Activated CD4-positive, CD25-positive, alpha-beta regulatory T cell treated with anti-CD3 and anti-CD28 coated beads, Interleukin-2, amount 50 U/mL, for 24 hours (primary cell): ENCODE measurements around the gene DNM2.
"Not testable (repeated sequence)": the region's sequence is repeated elsewhere in the genome, so short reads cannot be mapped to it uniquely, and the experiment has no call there.

Source experiments
- ATAC-seq, 2 donors: fragments of 150-1000 bp; cut with Tn5 transposase; one replicate each; pipeline ENCODE4 v1.10.0; 2021; ENCODE audit warnings: mild to moderate bottlenecking in 1 of 2, moderate library complexity in 1 of 2

DNM2 gene

DNA sequence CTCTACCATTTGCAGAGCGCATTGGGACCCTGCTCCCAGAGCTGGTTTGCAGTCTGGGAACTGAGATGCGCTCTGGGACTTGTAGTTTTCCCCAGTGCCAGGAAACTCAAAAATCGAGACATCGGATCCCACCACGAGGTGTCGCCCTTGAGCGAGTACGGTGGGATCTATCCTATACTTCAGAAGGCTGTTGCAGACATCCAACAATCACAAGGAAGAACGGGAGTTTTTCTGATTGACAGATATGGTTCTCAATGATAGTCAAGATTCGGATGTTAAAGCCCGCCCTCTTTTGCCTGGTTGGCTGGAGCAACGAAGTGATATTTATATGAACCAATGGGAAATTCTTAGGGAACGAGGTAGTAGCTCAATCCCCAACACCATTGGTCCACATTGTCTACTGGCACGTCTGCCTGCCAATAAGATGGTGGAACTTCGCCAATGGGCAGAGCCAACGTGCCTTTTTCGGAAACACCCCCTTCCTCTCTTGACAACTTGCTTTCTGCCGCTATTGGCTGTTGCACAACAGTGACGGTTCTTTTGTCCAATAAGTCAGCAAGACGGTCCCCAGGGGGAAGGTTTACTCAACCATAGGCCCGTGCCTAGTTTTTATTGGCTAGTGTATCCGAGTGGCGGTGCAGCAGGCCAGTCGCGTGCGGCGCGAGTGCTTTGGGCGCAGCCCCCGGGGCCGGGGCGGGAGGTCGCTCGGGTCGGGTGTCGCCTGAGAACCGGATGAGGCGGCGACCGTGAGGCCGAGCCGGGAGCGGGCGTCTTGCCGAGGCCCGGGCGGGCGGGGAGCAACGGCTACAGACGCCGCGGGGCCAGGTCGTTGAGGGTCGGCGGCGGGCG, at the start of gene DNM2:
Gene DNM2, plus strand, starts transcription at position 724 of the 849 bp plus-strand sequence. CDS start 164 bp downstream, outside the sequence.
- peak; percentile 90 to 92 for ATAC-seq

DNA sequence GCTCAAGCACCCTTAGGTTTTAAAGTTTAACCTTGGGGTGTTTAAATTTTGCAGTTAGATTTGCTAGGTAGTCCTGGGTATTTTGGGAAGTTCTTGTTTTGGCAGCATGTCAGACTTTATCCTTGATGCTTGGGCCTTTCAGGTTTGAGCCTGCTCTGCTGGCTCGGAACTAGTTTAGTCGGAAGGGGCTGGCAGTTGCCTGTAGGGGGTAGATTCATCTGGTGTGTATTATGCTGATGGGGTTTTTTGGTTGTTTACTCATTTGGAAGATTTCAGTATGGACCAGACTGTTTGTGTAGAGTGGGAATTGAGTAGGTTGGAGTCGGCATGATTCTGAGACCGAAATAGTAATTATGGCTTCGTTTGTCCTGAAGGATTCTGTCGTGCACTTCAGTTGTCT, 48.6 kb upstream of the DNM2 start:
- ATAC-seq = no peak

DNA sequence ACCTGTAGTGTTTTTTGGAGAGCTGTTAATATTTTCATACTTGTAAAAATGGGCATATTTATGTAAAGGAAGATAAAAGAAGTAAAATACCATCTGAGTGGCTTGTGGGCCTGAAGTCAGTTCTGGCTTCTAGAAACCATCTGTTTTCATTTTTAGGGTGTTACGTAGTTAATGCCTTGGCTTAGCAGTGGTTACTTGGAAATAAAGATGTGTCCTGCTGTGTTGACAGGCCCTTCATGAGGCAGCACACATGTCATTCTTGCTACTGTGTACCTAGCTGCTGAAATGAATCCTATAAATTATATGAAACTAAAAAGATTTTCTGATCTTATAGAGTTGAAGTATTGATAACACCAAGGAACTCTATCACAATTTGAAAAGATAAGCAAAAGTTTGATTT, 47.7 kb upstream of the DNM2 start:
- ATAC-seq = no peak

DNA sequence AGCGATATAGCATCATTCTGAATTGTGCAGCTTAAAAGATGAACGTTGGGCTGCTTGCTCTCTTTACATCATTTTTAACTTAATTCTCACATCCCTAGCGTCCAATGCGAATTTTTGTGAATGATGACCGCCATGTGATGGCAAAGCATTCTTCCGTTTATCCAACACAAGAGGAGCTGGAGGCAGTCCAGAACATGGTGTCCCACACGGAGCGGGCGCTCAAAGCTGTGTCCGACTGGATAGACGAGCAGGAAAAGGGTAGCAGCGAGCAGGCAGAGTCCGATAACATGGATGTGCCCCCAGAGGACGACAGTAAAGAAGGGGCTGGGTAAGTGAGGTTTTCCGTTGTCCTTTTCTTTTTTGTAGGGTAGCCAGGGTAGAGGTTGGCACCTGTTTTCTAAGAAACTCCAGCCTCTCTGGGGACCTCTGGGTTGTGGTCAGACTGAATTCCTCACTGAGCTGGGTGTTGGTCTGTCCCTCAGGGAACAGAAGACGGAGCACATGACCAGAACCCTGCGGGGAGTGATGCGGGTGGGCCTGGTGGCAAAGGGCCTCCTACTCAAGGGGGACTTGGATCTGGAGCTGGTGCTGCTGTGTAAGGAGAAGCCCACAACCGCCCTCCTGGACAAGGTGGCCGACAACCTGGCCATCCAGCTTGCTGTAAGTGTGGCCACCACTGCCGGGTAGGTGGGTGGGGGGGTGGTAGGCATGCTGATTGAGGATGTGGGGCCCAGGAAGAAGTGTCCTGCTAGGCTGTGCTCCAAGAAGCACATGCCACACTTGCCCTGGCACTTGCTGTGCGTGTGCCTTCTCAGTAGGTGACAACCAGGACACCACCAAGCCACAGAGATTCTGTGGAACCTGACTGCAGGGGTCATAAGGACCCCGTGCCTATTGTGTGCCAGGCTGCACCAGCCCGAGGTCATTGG, 46.7 kb upstream of the DNM2 start:
- ATAC-seq = no peak

DNA sequence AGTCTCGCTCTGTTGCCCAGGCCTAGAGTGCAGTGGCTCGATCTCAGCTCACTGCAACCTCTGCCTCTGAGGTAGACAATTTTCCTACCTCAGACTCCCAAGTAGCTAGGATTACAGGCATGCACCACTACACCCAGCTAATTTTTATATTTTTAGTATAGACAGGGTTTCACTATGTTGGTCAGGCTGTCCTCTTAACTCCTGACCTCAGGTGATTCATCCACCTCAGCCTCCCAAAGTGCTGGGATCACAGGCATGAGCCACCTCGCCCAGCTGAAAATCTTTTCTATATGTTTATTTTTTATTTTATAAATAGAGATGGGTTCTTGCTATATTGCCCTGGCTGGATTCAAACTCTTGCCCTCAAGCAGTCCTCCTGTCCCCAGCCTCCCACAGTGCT, 46.0 kb upstream of the DNM2 start:
- ATAC-seq = not testable (repeated sequence)

DNA sequence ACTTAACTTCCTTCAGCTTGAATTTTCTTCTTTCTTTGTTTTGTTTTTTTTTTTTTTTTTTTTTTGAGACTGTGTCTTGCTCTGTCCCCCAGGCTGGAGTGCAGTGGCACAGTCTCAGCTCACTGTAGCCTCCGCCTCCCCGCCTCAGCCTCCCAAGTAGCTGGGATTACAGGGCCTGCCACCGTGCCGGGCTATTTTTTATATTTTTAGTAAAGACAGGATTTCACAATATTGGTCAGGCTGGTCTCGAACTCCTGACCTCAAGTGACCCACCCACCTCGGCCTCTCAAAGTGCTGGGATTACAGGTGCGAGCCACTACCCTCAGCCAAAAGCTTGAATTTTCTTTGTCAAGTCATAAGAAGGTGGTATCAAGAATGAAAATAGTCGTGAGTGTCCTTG, 42.7 kb upstream of the DNM2 start:
- ATAC-seq = not testable (repeated sequence)

DNA sequence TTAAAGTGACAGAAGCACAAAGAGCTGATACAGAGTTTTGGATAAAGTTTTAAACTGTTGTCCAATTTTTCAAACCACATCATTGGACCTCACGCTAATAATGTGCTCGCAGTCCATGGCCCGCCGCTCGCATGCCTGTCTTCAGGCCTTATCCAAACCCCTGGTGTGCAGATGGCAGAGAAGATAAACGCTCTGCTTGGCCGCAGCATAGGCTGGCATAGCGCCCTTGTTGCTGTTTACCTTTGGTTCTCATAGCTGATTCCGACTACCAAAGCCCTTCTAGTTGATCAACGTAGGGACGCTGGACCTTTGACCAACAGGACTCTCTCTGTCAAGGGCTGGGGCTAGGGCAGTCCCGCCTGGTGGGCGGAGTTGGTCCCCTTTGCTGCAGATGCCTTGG, 40.1 kb upstream of the DNM2 start:
- no peak for ATAC-seq

DNA sequence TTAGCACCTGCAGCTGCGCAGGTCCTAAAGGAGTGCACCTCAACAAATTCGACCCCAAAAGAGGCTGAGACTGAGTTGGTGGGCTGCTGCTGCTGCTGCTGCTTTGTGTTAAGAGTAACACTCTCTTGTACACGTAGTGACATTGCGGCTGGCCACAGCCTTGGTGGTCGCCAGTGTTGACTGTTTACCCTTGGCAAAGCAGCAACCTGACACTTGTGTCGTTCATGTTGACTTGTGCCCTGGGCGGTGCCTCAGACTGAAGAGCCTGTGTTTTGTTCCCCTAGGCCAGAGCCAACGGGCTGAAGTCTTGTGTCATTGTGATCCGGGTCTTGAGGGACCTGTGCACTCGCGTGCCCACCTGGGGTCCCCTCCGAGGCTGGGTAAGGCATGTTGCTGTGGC, 39.1 kb upstream of the DNM2 start:
- no peak for ATAC-seq

DNA sequence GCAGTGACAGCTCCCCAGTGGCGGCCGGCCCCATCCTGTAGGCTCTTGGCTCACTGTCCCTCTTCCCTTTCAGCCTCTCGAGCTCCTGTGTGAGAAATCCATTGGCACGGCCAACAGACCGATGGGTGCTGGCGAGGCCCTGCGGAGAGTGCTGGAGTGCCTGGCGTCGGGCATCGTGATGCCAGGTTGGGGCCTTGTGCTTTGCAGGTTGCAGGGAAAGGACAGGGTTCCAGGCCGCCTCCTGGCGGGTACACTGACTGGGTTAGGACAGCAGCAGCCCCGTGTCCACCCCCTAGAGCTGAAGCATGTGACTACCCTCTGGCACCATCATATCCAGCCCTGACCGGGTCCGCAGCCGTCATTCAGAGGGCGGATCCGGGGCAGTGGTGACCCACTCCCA, 38.1 kb upstream of the DNM2 start:
- ATAC-seq = no peak

DNA sequence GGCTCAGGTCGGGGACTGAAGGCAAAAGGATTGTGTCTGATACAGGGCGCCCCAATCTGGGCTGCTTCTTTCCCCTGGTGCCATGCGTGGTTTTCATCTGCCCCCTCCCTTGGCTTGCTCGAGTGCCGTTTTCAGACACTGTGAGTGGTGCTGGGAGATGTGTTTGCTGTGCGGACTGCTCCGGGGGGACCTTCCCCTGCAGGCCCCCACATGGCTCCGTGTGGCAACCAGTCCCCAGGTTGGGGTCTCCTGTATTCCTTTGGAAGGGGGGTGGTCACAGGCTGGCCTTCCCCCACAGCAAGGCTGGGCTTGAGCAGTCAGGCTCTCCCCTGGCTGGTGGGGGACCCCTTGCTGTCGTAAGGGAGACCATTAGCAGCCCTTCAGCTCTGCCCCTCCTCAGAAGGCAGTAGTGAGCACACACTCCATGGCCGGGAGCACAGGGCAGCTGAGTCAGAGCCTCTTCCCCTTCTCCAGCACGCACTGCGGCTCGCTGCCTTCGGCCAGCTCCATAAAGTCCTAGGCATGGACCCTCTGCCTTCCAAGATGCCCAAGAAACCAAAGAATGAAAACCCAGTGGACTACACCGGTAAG, 37.2 kb upstream of the DNM2 start:
- ATAC-seq = no peak

DNA sequence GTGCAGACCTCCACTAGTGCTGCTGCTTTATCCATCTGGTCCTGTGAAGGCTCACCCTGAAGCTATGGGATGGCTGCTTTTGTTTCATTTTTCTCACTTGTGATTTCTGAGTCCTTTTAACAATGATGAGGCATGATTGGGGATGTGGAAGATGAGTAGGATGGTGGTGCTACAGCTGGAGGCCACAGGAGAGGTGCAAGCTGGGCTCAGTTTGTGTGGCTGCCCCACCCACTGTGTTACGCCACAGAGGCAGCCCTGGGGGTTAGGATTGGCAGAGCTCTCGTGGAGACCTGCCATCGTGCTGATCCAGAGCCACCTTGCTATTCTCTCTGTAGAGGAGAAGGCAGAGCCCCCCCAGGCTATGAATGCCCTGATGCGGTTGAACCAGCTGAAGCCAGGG, 36.2 kb upstream of the DNM2 start:
- ATAC-seq = no peak

DNA sequence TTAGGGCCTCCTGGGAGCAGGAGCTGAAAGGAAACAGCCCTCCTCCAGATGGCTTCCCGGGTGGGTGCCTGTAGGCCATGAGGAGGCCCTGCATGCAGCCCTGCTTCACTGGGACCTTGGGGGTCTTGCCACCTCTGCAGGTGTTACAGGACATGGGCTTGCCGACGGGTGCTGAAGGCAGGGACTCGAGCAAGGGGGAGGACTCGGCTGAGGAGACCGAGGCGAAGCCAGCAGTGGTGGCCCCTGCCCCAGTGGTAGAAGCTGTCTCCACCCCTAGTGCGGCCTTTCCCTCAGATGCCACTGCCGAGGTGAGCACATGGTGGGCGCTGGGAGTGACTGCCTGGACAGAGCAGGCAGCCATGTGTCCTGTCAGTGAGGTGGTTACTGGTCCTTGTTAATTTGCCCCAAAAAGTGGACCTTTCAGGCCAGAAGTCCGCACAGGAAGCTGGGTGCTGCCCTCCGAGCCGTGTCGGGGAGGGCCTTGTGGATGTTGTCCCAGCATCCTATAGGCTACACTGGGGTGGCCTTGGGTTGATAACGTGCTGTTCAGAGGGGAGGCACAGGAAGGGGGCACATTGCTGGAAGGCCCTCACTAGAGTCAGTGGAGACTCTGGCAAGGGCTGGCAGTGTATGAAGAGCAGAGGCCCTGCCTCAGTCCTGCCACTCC, 35.3 kb upstream of the DNM2 start:
- no peak for ATAC-seq

DNA sequence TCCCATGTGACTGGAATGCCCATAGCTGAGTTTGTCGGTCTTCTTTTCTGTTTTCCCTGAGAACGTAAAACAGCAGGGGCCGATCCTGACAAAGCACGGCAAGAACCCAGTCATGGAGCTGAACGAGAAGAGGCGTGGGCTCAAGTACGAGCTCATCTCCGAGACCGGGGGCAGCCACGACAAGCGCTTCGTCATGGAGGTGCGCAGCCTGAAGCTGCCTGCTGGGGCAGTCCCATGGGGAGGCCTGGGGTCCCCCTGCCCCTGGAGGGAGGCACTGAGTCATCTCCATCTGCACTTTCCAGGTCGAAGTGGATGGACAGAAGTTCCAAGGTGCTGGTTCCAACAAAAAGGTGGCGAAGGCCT, 34.8 kb upstream of the DNM2 start:
- ATAC-seq = no peak

DNA sequence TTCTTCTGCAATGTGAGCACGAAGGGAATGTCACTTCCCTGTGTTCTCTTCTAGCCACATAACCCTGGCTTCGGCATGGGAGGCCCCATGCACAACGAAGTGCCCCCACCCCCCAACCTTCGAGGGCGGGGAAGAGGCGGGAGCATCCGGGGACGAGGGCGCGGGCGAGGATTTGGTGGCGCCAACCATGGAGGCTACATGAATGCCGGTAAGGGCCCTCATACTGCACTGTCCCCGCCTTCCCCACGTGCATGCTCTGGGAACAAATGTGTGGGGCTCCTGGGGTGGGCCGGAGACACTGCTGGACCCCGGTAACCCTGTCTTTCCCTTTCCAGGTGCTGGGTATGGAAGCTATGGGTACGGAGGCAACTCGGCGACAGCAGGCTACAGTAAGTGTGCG, 34.3 kb upstream of the DNM2 start:
- no peak for ATAC-seq

DNA sequence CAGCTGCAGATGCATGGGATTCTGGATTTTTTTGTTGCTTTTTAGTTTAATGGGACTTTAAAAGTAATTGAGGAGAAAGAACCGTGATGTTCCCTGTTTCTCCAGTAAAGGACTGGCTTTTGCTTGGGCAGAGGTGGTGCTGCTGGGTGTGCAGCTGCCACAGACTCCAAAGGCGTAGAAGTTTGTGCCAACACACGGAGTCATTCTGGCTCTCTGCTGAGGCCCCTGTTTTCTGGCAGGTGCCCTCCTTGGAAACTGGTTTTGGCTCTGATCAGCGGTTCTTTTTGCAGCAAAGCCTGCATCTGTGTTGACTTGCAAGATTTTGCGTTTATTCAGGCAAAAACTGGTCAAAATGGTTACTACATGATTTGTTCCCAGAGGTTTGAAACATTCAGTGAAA, 32.7 kb upstream of the DNM2 start:
- no peak for ATAC-seq

DNA sequence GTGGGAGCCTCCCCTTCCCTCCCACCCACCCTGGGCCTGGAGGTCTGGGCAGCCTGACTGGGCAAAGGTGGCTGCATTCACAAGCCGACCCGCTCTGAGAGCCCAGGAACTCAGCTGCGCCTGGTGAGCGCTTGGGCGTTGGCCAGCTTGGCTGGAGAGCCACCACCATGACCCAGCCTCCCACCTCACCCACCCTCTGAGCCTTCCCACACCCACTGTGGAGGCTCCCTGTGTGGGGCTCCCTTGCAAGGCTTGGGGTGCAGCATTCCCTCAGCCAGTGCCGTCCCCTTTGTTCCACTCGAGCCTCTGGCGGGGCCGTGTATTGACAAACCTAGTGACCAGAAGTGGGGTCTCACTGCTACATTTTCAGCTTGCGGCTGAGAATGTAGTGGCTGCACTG, 31.7 kb upstream of the DNM2 start:
- no peak for ATAC-seq

DNA sequence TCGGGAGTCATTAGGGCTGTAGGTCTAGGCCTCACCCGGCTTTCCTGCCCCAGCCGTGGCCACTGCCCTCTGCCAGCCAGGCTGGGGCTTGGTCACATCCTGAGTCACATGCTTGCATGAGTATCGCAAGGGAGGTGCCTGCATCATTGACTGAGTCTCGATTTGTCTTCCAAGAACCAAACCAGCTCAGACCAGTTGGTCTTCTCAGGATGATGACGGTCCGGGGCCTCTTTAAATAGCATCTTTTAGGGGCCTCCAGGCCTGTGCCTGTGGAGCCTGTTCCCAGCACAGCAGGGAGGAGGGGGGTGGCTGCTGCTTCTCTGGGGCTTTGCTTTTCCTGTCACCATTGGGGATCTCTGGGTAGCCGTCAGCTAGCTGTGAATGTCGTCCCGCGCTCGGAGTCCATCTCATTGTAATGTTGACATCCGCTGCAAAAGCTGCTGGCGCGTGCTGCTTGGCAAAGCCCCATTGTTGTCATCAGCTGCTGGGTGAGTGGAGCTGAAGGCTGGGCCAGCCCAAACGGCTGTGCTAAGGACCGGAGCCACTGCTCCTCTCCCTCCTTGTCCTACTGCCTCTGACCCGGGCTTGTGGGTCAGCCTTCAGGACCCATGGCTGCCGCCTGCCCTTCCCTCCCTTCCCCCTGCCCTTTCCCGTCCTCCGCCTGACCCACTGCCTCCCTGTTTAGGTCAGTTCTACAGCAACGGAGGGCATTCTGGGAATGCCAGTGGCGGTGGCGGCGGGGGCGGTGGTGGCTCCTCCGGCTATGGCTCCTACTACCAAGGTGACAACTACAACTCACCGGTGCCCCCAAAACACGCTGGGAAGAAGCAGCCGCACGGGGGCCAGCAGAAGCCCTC, 31.0 kb upstream of the DNM2 start:
- no peak for ATAC-seq

DNA sequence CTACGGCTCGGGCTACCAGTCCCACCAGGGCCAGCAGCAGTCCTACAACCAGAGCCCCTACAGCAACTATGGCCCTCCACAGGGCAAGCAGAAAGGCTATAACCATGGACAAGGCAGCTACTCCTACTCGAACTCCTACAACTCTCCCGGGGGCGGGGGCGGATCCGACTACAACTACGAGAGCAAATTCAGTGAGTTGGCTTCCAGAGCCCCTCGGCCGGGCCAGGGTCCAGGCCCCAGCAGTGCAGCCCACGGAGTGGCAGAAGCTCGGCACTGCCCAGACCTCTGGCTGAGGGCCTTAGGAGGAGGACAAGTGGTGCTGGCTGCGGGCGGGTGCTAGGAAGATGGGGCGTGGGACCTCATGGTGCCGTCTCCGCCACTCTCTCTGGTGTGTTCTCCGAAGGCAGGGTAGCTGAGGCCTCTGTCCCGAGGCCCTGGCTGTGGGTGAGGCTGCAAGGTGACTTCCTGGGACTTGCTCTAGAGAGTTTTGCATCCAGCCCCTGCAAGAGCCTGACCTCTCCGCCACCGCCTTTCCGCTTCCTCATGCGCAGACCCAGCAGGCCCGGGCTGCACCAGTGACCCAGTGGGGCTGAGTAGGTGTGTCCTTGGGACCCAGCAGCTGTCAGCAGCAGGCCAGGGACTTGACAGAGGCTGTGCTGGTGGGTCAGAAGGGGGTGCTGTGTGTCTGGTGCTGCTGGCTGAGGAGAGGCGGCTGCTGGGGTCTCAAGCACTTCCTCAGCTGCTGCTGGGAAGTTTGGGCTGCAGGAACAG, 30.2 kb upstream of the DNM2 start:
- no peak for ATAC-seq

DNA sequence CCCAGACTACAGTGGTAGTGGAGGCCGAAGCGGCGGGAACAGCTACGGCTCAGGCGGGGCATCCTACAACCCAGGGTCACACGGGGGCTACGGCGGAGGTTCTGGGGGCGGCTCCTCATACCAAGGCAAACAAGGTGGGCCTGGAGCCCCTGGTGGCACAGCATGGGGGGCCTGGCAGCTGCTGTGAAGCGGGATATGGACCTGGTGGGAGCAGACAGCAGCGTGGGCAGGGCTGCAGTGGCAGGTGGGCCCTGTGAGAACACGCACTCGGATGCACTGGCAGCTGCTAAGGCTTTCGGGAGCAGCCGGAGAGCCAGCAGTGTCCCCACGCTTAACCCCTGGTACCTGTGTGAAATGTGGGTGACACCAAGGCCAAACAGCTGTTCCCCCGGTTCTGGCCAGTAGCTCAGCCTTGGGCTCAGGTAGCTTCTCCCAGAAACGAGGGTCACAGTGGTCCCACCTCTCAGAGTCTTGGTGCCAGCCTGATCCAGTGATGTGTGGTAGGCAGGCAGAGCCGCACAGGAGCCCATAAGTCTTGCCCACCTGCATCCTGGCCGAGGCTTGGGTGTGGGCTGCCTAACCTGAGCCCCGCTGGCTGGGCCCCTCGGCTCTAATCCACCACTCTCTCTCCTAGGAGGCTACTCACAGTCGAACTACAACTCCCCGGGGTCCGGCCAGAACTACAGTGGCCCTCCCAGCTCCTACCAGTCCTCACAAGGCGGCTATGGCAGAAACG, 29.2 kb upstream of the DNM2 start:
- no peak for ATAC-seq

DNA sequence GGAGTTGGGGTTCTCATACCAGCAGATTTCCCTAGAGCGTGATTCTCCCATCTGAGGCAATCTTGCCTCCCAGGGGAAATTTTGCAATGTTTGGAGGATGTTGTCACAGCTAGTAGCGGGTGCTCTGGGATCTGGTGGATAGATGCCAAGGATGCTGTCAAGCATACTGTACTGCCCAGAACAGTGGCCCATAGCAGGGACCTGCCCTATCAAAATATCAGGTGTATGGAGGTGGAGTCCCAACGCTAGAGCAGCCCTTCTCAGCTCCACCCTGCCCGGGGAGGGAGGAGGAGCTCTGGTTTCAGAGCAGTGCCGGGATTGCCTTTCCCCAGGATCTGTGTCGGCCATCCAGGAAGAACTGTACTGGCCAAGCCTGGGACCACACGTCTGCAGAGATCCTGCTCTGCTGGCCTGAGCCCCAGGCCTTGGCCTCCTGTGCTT, 27.5 kb upstream of the DNM2 start:
- no peak for ATAC-seq
